Ovary (tissue), 9 donors: ENCODE results near the gene SERPINE3. TPM values are rescaled to one million over a fixed set of nuclear protein-coding genes. Genes with fewer than 3 reads are reported as not detected.

Source experiments
- DNase-seq, 5 donors: peaks; one replicate each; pipeline ENCODE4 v3.0.0-alpha.2; 2019 to 2020
- H3K27ac ChIP-seq, 2 donors: fragments of 200-600 bp; one replicate each; pipeline versions ENCODE4 v1.5.1 to v1.8.0; 2019 to 2022
- H3K27me3 ChIP-seq: fragments of 200-600 bp; one replicate; pipeline ENCODE4 v1.8.0; 2022
- H3K36me3 ChIP-seq: fragments of 200-600 bp; sonication (generic); one replicate; pipeline ENCODE4 v1.5.1; 2019
- H3K4me1 ChIP-seq: one replicate; pipeline ENCODE4 v1.8.1; 2013; ENCODE audit warnings: mild to moderate bottlenecking, moderate library complexity; ENCODE audit not compliant: insufficient read depth
- H3K4me3 ChIP-seq: fragments of 200-600 bp; sonication (generic); one replicate; pipeline ENCODE4 v1.5.1; 2017
- H3K9me3 ChIP-seq, 2 donors: fragments of 200-600 bp in 1 of 2; sonication (generic) in 1 of 2; one replicate each; pipeline versions ENCODE4 v1.5.1 to v1.8.1; 2013 to 2019; ENCODE audit warnings: mild to moderate bottlenecking in 1 of 2, moderate library complexity in 1 of 2
- EP300 ChIP-seq: sonication (generic); formaldehyde crosslinking; IDR thresholded peaks from one replicate; pipeline ENCODE4 v1.6.1; 2017; ENCODE audit warnings: antibody characterized with exemption
- POLR2A ChIP-seq: fragments of 450-650 bp; IDR thresholded peaks from one replicate; pipeline ENCODE4 v1.6.1; 2017; ENCODE audit warnings: antibody characterized with exemption, mild to moderate bottlenecking, moderate library complexity
- WGBS, 3 donors: extraction: QIAGEN DNeasy Blood & Tissue Kit in 1 of 3; methylation state at CpG; one replicate each; pipeline versions ENCODE4 v1.1.5 to v1.1.7; 2013 to 2017; 5-methylcytosine and 5-hydroxymethylcytosine counted together
- intact Hi-C, 4 donors: fragments of 100-400 bp; cut with DNase I; formaldehyde crosslinking; loops; one replicate each; pipeline versions ENCODE4 v1.11.0 to v1.15.1; 2022 to 2023
- polyA plus RNA-seq, 2 donors: library from polyadenylated mRNA; stranded (reverse); fragments of 200-250 nt in 1 of 2; fragments of 350-450 nt in 1 of 2; fragmentation: Illumina TruSeq in 1 of 2; extraction: RNeasy Lipid Tissue Mini Kit (QIAGEN cat#74804) in 1 of 2; gene quantifications; one replicate each; pipeline ENCODE4 v1.2.3, GENCODE V29; 2013 to 2014
- total RNA-seq, 7 donors: library from RNA; depleted of rRNA in 2 of 7; stranded (reverse); fragments of >200 nt in 2 of 7; fragmentation: NEBNext Ultra II Directional in 3 of 7; extraction: Animal tissue kit (Norgen Biotek cat#: 25700) in 3 of 7; gene quantifications; one replicate each; pipeline versions ENCODE4 v1.1.0 to v1.2.4, GENCODE V29; 2016 to 2023
- TF ChIP-seq, protein P1 (sequence below), 3 donors: fragments of 450-650 bp in 2 of 3; fragments of 200-600 bp in 1 of 3; IDR thresholded peaks; one replicate each; pipeline versions ENCODE4 v1.5.1 to v1.8.0; 2016 to 2022; ENCODE audit warnings: antibody characterized with exemption in 3 of 3, mild to moderate bottlenecking in 1 of 3
- donor health status: DM: no; HTN: no; CAD: no; lungs with moderate emphysema.
- donor health status: DM: no; HTN: no; CAD: no.
- donor health status: Bipolar disorder and iron deficiency.
- donor health status: DM: yes; HTN: yes; CAD: no.
- donor health status: DM: no; HTN: no; CAD: no.
- donor health status: DM: yes; HTN: yes; CAD: no.

Gene SERPINE3
- total and polyA plus RNA-seq, 9 donors: 0.11 to 0.18 TPM; not detected in 7

DNA sequence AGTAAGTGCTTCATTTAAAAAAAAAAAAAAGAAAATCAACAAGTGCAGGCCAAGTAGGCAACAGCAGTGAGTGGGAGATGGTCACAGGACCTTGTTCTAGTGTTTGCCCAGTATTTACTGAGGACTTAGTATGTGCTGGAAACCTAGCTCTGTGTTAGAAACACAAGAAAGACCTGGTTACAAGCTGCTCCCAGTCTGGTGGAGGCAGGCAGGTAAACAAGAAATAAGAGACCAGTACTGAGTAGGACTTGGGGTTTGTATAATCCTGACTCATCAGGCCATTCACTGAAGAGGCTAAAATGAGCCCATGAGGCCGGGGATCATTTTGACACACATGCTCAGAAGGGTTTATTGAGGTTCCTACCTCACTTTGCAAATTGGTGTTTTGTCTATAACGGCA, 21.5 kb upstream of the SERPINE3 start:
- Histone ChIP-seq H3K36me3 (no peaks in the 10 kb centered on the region), H3K4me3 (no peak overlapping the region), H3K27ac (no peak overlapping the region), H3K27me3 (no peaks in the 10 kb centered on the region), H3K9me3 (no peaks in the 10 kb centered on the region), H3K4me1 (peaks cover 2% of the 10 kb centered on the region)
- intact Hi-C loops: no loop called here
- no peak for DNase-seq
- WGBS, 3 donors: 93 to 98% (median 95%) methylated on average over 2 of the region's 2 CpGs
- TF ChIP-seq POLR2A (no peak), EP300 (no peak)
- TF ChIP-seq, protein P1, sequence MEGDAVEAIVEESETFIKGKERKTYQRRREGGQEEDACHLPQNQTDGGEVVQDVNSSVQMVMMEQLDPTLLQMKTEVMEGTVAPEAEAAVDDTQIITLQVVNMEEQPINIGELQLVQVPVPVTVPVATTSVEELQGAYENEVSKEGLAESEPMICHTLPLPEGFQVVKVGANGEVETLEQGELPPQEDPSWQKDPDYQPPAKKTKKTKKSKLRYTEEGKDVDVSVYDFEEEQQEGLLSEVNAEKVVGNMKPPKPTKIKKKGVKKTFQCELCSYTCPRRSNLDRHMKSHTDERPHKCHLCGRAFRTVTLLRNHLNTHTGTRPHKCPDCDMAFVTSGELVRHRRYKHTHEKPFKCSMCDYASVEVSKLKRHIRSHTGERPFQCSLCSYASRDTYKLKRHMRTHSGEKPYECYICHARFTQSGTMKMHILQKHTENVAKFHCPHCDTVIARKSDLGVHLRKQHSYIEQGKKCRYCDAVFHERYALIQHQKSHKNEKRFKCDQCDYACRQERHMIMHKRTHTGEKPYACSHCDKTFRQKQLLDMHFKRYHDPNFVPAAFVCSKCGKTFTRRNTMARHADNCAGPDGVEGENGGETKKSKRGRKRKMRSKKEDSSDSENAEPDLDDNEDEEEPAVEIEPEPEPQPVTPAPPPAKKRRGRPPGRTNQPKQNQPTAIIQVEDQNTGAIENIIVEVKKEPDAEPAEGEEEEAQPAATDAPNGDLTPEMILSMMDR (IDR thresholded peaks at IDR 0.05): no peak

DNA sequence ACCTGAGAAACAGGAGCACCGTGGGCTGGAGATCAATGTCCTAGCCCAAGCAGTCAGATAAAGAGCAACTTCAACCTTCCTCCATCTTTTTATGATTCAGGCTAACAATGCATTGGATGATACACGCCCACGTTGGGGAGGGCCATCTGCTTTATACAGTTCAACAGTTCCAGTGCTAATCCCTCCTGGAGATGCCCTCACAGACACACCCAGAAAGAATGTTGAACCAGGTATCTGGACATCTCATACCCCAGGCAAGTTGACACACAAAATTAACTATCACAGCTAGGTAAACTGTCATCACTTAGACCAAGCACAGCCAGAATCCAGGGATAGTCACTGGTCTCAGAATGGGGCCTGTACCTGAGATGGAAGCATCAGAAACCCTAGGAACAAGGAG, 20.6 kb upstream of the SERPINE3 start:
- TF ChIP-seq, protein P1 (IDR thresholded peaks at IDR 0.05): no peak
- TF ChIP-seq POLR2A (no peak), EP300 (no peak)
- no peak for DNase-seq
- Histone ChIP-seq H3K36me3 (no peaks in the 10 kb centered on the region), H3K27me3 (no peaks in the 10 kb centered on the region), H3K4me1 (peaks cover 2% of the 10 kb centered on the region), H3K4me3 (no peak overlapping the region), H3K27ac (no peak overlapping the region), H3K9me3 (no peaks in the 10 kb centered on the region)
- whole genome bisulfite sequencing, 3 donors: 88 to 92% (median 91%) methylated on average over 3 of the region's 3 CpGs
- intact Hi-C loops: no loop called here

DNA sequence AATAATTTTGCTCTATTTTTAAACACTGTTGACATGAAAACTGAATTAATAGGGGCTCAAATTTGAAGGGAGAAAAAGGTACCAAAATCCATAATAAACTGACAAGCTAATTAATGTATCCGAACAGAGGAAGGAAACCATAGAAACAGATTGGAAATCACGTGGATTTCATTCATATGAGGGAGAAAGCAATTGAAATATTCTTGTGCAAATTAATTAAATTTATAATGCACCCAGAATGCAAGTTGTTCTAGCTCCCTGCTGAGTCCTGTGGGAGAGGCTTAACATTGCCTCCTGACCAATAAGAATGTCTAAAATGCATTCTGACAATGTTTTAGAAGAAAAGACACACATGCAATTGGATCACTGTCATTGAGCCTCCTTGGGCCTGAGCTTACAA, 17.7 kb upstream of the SERPINE3 start:
- H3K36me3 ChIP-seq: no peaks in the 10 kb centered on the region
- no peaks in the 10 kb centered on the region for H3K9me3 ChIP-seq
- TF ChIP-seq, protein P1 (IDR thresholded peaks at IDR 0.05): no peak
- TF ChIP-seq EP300 (no peak), POLR2A (no peak)
- DNase-seq: no peak
- WGBS, 3 donors: 69 to 81% (median 78%) methylated on average over 2 of the region's 2 CpGs
- H3K4me1 ChIP-seq: no peaks in the 10 kb centered on the region
- no peak overlapping the region for H3K4me3 ChIP-seq
- intact Hi-C loops: no loop called here
- H3K27ac ChIP-seq: no peak overlapping the region
- no peaks in the 10 kb centered on the region for H3K27me3 ChIP-seq

DNA sequence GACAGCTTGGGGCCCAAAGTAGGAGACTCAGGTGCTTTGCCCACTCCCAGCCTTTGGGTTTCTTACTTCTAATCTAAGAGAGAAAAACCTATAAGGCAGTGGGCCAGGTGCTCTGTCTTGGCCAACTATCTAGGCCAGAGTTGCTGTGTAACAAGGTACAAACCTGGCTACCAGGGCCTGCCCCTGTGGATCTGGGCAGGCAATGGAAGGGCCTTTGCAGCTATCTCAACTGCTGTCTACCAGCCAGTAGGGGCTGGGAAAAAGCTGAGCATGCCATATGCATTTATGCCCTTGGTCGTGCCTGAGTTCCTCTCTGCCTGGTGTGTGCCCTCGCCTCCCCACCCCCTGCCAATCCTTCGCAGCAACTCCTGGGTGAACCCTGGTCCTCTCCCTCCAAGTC, 16.7 kb upstream of the SERPINE3 start:
- no peaks in the 10 kb centered on the region for H3K9me3 ChIP-seq
- H3K27ac ChIP-seq: no peak overlapping the region
- 76 to 94% (median 76%) methylated on average over 3 of the region's 3 CpGs for WGBS, 3 donors
- no peaks in the 10 kb centered on the region for H3K36me3 ChIP-seq
- no peaks in the 10 kb centered on the region for H3K27me3 ChIP-seq
- H3K4me1 ChIP-seq: no peaks in the 10 kb centered on the region
- DNase-seq: no peak
- no peak overlapping the region for H3K4me3 ChIP-seq
- intact Hi-C loops: no loop called here
- no peak for TF ChIP-seq EP300
- no peak for TF ChIP-seq POLR2A
- TF ChIP-seq, protein P1 (IDR thresholded peaks at IDR 0.05): no peak
